NCI-H2081 (cell line): ENCODE measurements around the gene CPN1.

ENCODE experiments used
- DNase-seq, 2 experiments: peaks; one replicate each; lab custom pipeline; 2025; lab: John Stamatoyannopoulos, UW

Gene CPN1

DNA sequence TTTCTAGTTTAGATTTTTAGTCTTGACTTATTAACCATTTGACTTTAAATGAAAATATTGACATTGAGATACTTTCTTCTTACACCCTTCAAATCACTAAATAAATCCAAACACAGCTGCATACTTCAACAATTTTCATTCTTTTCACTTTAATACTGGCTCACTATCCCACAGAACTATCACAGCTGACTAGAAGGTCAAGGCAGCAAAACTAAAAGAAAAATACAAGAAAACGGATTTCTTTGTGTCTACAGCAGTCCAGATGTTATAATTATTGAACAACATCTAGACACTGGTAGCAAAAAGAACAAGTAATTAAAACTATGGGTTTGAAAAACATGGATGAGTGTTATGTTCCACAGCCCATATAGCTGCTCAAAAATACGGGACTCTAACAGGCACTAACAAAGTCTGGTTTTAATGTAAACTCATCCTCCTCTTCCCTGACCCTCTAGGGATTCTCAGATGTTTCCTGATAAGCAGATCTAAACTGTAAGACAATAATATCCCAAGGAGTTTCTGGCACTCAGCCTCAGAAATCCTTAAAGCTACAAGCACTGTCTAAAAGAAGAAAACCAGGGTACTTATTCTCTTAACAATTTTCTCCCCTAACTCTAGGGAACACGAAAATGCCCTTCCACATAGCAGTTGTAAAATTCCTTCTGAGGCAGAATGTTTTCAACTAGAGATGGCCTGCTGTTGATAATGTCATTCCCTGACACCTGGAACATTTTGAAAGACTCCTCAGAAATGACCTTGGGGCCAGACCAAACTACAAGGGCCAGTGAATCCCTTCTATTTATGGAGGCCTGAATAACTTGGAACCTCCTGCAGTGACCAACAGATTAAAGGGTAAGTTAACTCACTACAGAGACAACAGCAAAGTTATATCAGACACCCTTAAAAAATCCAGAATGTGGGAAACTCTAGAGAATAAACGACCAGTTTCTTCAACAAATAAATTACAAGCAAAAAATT, 84.7 kb downstream of the CPN1 start:
- DNase-seq = no peak

GRCh38 chr10:99995713-99996112, 86.0 kb downstream of the CPN1 start:
- no peak for DNase-seq

GRCh38 chr10:99995269-99995668, 86.4 kb downstream of the CPN1 start:
- no peak for DNase-seq

- no peak for DNase-seq
Measured at GRCh38 chr10:99994801-99995200, 86.9 kb downstream of the CPN1 start.

- no peak for DNase-seq
Measured at GRCh38 chr10:99993701-99994689, 87.7 kb downstream of the CPN1 start.
